Loucy (cell line): ENCODE results near the gene UPF2.

Experiments used
- H2AFZ ChIP-seq: fragments of 200-600 bp; sonication (generic); 2 replicates; pipeline ENCODE4 v1.6.0; 2016; ENCODE audit warnings: antibody characterized with exemption, mild to moderate bottlenecking, low read length, moderate library complexity
- H3F3A ChIP-seq: fragments of 200-600 bp; 2 replicates; pipeline ENCODE4 v1.6.0; 2016; ENCODE audit warnings: antibody characterized with exemption, low read depth, mild to moderate bottlenecking
- H3K27me3 ChIP-seq: fragments of 200-600 bp; sonication (generic); 2 replicates; pipeline ENCODE4 v1.6.1; 2014; ENCODE audit warnings: low read length, mild to moderate bottlenecking; ENCODE audit not compliant: insufficient read depth, poor library complexity, severe bottlenecking
- H3K36me3 ChIP-seq: fragments of 200-600 bp; sonication (generic); 2 replicates; pipeline ENCODE4 v1.6.1; 2016; ENCODE audit warnings: low read length; ENCODE audit not compliant: insufficient read depth
- H3K4me1 ChIP-seq: fragments of 200-600 bp; sonication (generic); 2 replicates; pipeline ENCODE4 v1.5.1; 2014; ENCODE audit warnings: low read length, mild to moderate bottlenecking; ENCODE audit not compliant: insufficient read depth, poor library complexity, severe bottlenecking
- H3K4me2 ChIP-seq: fragments of 200-600 bp; sonication (generic); 2 replicates; pipeline ENCODE4 v1.6.0; 2014; ENCODE audit warnings: antibody characterized with exemption, low read length, low read depth, mild to moderate bottlenecking; ENCODE audit not compliant: poor library complexity, severe bottlenecking
- H3K4me3 ChIP-seq: fragments of 200-600 bp; sonication (generic); 2 replicates; pipeline ENCODE4 v1.5.1; 2014; ENCODE audit warnings: low read length, mild to moderate bottlenecking, mixed read lengths; ENCODE audit not compliant: poor library complexity, severe bottlenecking
- H3K79me2 ChIP-seq: fragments of 200-600 bp; sonication (generic); 2 replicates; pipeline ENCODE4 v1.6.1; 2014; ENCODE audit warnings: low read length; ENCODE audit not compliant: insufficient read depth
- H3K9ac ChIP-seq: fragments of 200-600 bp; sonication (generic); 2 replicates; pipeline ENCODE4 v1.6.0; 2014; ENCODE audit warnings: mild to moderate bottlenecking, low read depth, low read length, moderate library complexity; ENCODE audit not compliant: poor library complexity, severe bottlenecking
- H3K9me2 ChIP-seq: fragments of 200-600 bp; sonication (generic); replicated peaks from 2 replicates; pipeline ENCODE4 v1.6.1; 2016; ENCODE audit warnings: low read depth, low read length, mixed read lengths
- H3K9me3 ChIP-seq: fragments of 200-600 bp; sonication (generic); 2 replicates; pipeline ENCODE4 v1.6.1; 2014; ENCODE audit warnings: mild to moderate bottlenecking, antibody characterized with exemption, low read length, low read depth; ENCODE audit not compliant: insufficient read depth
- H4K20me1 ChIP-seq: fragments of 200-600 bp; sonication (generic); 2 replicates; pipeline ENCODE4 v1.6.0; 2014; ENCODE audit warnings: antibody characterized with exemption, low read length, mild to moderate bottlenecking; ENCODE audit not compliant: insufficient read depth, poor library complexity, severe bottlenecking
- CTCF ChIP-seq: fragments of 200-600 bp; sonication (generic); conservative IDR thresholded peaks from 2 replicates; pipeline ENCODE4 v1.5.1; 2014; ENCODE audit warnings: mild to moderate bottlenecking, antibody characterized with exemption, low read length
- EZH2phosphoT487 ChIP-seq: fragments of 200-600 bp; IDR thresholded peaks from 2 replicates; pipeline ENCODE4 v1.6.1; 2018; ENCODE audit warnings: antibody characterized with exemption, mild to moderate bottlenecking, moderate library complexity, borderline replicate concordance

UPF2 gene

GRCh38 chr10:11898033-11898371, 144.6 kb downstream of the UPF2 start:
- Histone ChIP-seq H3K36me3 (no peaks in the 10 kb centered on the region), H4K20me1 (no peaks in the 10 kb centered on the region), H3K9me2 (no peaks in the 10 kb centered on the region), H3K4me3 (no peak overlapping the region), H3K9me3 (no peaks in the 10 kb centered on the region), H2AFZ (no peak overlapping the region), H3K4me1 (no peaks in the 10 kb centered on the region), H3K4me2 (no peak overlapping the region), H3F3A (no peaks in the 10 kb centered on the region), H3K27me3 (no peaks in the 10 kb centered on the region), H3K79me2 (no peaks in the 10 kb centered on the region), H3K9ac (no peak overlapping the region)
- no peak for TF ChIP-seq EZH2phosphoT487
- TF ChIP-seq CTCF: no peak

GRCh38 chr10:11896549-11897200, 145.9 kb downstream of the UPF2 start:
- Histone ChIP-seq H4K20me1 (no peaks in the 10 kb centered on the region), H3K9ac (no peak overlapping the region), H3K4me1 (no peaks in the 10 kb centered on the region), H3F3A (no peaks in the 10 kb centered on the region), H3K9me3 (no peaks in the 10 kb centered on the region), H3K79me2 (no peaks in the 10 kb centered on the region), H3K4me3 (no peak overlapping the region), H3K27me3 (no peaks in the 10 kb centered on the region), H2AFZ (no peak overlapping the region), H3K4me2 (peak overlapping the region; percentile 24), H3K36me3 (no peaks in the 10 kb centered on the region), H3K9me2 (no peaks in the 10 kb centered on the region)
- no peak for TF ChIP-seq CTCF
- no peak for TF ChIP-seq EZH2phosphoT487

- H3F3A ChIP-seq: no peaks in the 10 kb centered on the region
- no peaks in the 10 kb centered on the region for H3K4me1 ChIP-seq
- H2AFZ ChIP-seq: no peak overlapping the region
- no peaks in the 10 kb centered on the region for H3K36me3 ChIP-seq
- H3K4me2 ChIP-seq: no peak overlapping the region
- no peaks in the 10 kb centered on the region for H4K20me1 ChIP-seq
- TF ChIP-seq EZH2phosphoT487: no peak
- TF ChIP-seq CTCF: no peak
- no peak overlapping the region for H3K9ac ChIP-seq
- H3K27me3 ChIP-seq: no peaks in the 10 kb centered on the region
- H3K79me2 ChIP-seq: no peaks in the 10 kb centered on the region
- H3K9me3 ChIP-seq: no peaks in the 10 kb centered on the region
- no peak overlapping the region for H3K4me3 ChIP-seq
- H3K9me2 ChIP-seq: no peaks in the 10 kb centered on the region
Observed at GRCh38 chr10:11895598-11895997, 147.0 kb downstream of the UPF2 start.
